ENCODE measurements around the gene AGER.
"Not testable (repeated sequence)": the region's sequence is repeated elsewhere in the genome, so short reads cannot be mapped to it uniquely, and the experiment has no call there.

Gene AGER

DNA sequence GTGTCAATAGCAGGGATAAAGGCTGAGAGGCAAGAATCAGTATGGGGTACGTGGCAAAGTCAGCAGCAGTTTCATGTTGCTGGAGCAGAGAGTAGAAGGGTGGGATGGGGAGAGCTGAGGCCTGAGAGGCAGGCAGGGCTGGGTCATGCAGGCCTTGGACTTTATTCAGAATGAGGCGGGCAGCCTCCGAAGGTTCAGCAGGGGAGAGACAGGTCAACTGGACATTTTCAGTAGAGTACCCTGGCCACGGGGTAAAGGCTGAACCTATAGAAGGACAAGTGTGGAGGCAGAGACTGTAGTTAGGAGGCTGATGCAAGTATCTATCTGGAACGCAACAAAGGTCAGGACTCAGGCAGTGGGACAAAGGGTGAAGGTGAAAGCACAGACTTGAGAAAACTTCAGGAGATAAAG, 26.1 kb upstream of the AGER start:
- no peaks in the 10 kb centered on the region for H3K36me3 Mint-ChIP-seq
- H3K27me3 Mint-ChIP-seq, result no peaks in the 10 kb centered on the region
- no peak overlapping the region for H3K27ac Mint-ChIP-seq
- no peak for ATAC-seq
- peaks cover 14% of the 10 kb centered on the region for H3K4me1 Mint-ChIP-seq
- H3K9me3 Mint-ChIP-seq, result no peaks in the 10 kb centered on the region
- no peak overlapping the region for H3K4me3 Mint-ChIP-seq

DNA sequence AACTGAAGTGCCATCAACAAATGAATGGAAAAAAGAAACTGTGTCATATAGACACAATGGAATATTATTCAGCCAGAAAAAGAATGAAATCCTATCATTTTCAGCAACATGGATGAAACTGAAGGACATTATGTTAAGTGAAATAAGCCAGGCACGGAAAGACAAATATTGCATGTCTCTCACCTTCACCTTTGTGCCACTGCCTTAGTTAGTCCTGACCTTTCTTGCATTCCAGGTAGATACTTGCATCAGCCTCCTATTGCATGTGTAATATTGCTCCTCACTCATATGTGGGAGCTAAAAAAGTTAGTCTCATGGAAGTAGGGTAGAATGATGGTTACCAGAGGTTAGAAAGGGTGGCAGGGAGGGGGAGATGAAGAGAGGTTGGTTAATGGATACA, 24.9 kb upstream of the AGER start:
- Mint-ChIP-seq H3K36me3 (no peaks in the 10 kb centered on the region), H3K4me1 (peaks cover 9% of the 10 kb centered on the region), H3K27me3 (no peaks in the 10 kb centered on the region), H3K9me3 (no peaks in the 10 kb centered on the region), H3K27ac (no peak overlapping the region), H3K4me3 (no peak overlapping the region)
- ATAC-seq, result no peak

DNA sequence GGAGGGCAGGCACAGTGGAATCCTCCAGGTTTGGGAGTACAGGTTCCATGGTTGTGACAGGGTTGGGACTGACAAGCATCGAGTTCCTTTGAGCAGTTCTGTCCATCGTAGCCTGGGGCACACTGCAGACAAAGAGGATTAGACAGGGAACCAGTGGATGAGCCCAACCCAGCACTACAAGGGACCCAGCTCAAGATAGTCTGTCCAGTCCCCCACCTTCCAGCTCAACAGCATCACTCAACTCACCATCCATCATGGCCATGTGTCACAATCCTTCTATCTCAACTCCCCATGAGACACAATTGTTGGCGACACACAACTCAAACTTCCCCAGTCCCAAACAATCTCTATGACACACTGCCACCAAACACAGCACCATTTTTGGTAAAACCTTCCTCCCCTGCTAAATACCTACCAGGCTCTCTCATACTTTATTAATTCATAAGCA, 20.2 kb upstream of the AGER start:
- no peak for ATAC-seq
- H3K4me3 Mint-ChIP-seq, result no peak overlapping the region
- H3K27ac Mint-ChIP-seq, result no peak overlapping the region
- H3K27me3 Mint-ChIP-seq, result no peaks in the 10 kb centered on the region
- H3K9me3 Mint-ChIP-seq, result no peaks in the 10 kb centered on the region
- no peaks in the 10 kb centered on the region for H3K36me3 Mint-ChIP-seq
- peaks cover 7% of the 10 kb centered on the region for H3K4me1 Mint-ChIP-seq

GRCh38 chr6:32203426-32204267, 19.6 kb upstream of the AGER start:
- Mint-ChIP-seq H3K4me3 (no peak overlapping the region), H3K4me1 (peaks cover 7% of the 10 kb centered on the region), H3K9me3 (no peaks in the 10 kb centered on the region), H3K36me3 (no peaks in the 10 kb centered on the region), H3K27ac (no peak overlapping the region), H3K27me3 (no peaks in the 10 kb centered on the region)
- ATAC-seq, result no peak

- Mint-ChIP-seq H3K36me3 (no peaks in the 10 kb centered on the region), H3K4me3 (no peak overlapping the region), H3K9me3 (no peaks in the 10 kb centered on the region), H3K4me1 (peaks cover 3% of the 10 kb centered on the region), H3K27me3 (no peaks in the 10 kb centered on the region), H3K27ac (no peak overlapping the region)
- no peak for ATAC-seq
These were observed 18.1 kb upstream of the AGER start for GRCh38 chr6:32202186-32202585.

- Mint-ChIP-seq H3K36me3 (no peaks in the 10 kb centered on the region), H3K27ac (peak overlapping the region; percentile 48), H3K27me3 (no peaks in the 10 kb centered on the region), H3K4me3 (no peak overlapping the region), H3K4me1 (peaks cover 11% of the 10 kb centered on the region), H3K9me3 (no peaks in the 10 kb centered on the region)
- ATAC-seq, result no peak
These were observed 16.8 kb upstream of the AGER start for GRCh38 chr6:32200711-32201475.

DNA sequence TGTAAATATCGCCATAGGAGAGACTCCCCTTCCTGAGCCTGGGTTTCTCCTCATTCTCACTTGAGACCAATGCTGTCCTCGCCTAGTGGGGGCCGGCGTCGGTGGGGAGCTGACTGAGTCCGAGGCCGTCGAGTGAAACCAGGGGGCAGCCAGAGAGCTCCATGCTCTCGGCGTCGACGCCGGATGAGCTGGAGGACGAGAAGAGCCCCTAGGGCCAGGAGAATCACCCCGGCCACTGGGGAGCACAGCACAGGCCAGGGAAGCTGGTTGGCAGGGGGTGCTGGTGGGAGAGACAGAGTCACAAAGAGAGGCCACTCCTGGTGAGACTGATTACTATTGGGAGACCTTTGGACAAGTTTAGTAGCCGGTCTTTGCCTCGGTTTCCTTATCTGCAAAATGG, 14.8 kb upstream of the AGER start:
- ATAC-seq, result no peak
- H3K4me3 Mint-ChIP-seq, result no peak overlapping the region
- no peaks in the 10 kb centered on the region for H3K36me3 Mint-ChIP-seq

GRCh38 chr6:32198345-32198696, 14.3 kb upstream of the AGER start:
- no peak for ATAC-seq
- H3K27ac Mint-ChIP-seq, result peak overlapping the region; percentile 98
- no peaks in the 10 kb centered on the region for H3K9me3 Mint-ChIP-seq
- no peaks in the 10 kb centered on the region for H3K27me3 Mint-ChIP-seq
- no peaks in the 10 kb centered on the region for H3K36me3 Mint-ChIP-seq
- H3K4me3 Mint-ChIP-seq, result no peak overlapping the region
- peaks cover 30% of the 10 kb centered on the region for H3K4me1 Mint-ChIP-seq

More for the DNA sequence above, 14.8 kb upstream of the AGER start:
- no peaks in the 10 kb centered on the region for H3K27me3 Mint-ChIP-seq
- peak overlapping the region; percentile 98 for H3K27ac Mint-ChIP-seq
- H3K4me1 Mint-ChIP-seq, result peaks cover 24% of the 10 kb centered on the region
- H3K9me3 Mint-ChIP-seq, result no peaks in the 10 kb centered on the region

GRCh38 chr6:32196682-32197616, 12.9 kb upstream of the AGER start:
- no peaks in the 10 kb centered on the region for H3K9me3 Mint-ChIP-seq
- H3K36me3 Mint-ChIP-seq, result peaks cover 1% of the 10 kb centered on the region
- peak overlapping the region; percentile 98 for H3K27ac Mint-ChIP-seq
- H3K4me1 Mint-ChIP-seq, result peaks cover 39% of the 10 kb centered on the region
- H3K27me3 Mint-ChIP-seq, result no peaks in the 10 kb centered on the region
- ATAC-seq, result no peak
- H3K4me3 Mint-ChIP-seq, result peak overlapping the region; percentile 98

- Mint-ChIP-seq H3K4me1 (peaks cover 44% of the 10 kb centered on the region), H3K4me3 (peak overlapping the region; percentile 98), H3K9me3 (no peaks in the 10 kb centered on the region), H3K36me3 (peaks cover 10% of the 10 kb centered on the region), H3K27me3 (no peaks in the 10 kb centered on the region), H3K27ac (peak overlapping the region; percentile 98)
- ATAC-seq, result peak; percentile 95
These were observed 12.0 kb upstream of the AGER start for GRCh38 chr6:32195902-32196681.

GRCh38 chr6:32195652-32195901, 11.5 kb upstream of the AGER start:
- Mint-ChIP-seq H3K4me1 (peaks cover 48% of the 10 kb centered on the region), H3K36me3 (peaks cover 13% of the 10 kb centered on the region), H3K27me3 (no peaks in the 10 kb centered on the region), H3K4me3 (peak overlapping the region; percentile 98), H3K9me3 (no peaks in the 10 kb centered on the region), H3K27ac (peak overlapping the region; percentile 98)
- ATAC-seq, result no peak

GRCh38 chr6:32194825-32195651, 11.0 kb upstream of the AGER start:
- H3K27ac Mint-ChIP-seq, result peak overlapping the region; percentile 98
- no peaks in the 10 kb centered on the region for H3K9me3 Mint-ChIP-seq
- H3K4me1 Mint-ChIP-seq, result peaks cover 48% of the 10 kb centered on the region
- H3K36me3 Mint-ChIP-seq, result peaks cover 13% of the 10 kb centered on the region
- H3K4me3 Mint-ChIP-seq, result peak overlapping the region; percentile 98
- no peak for ATAC-seq
- H3K27me3 Mint-ChIP-seq, result no peaks in the 10 kb centered on the region

- H3K27me3 Mint-ChIP-seq, result no peaks in the 10 kb centered on the region
- ATAC-seq, result no peak
- H3K4me1 Mint-ChIP-seq, result peaks cover 49% of the 10 kb centered on the region
- H3K9me3 Mint-ChIP-seq, result no peaks in the 10 kb centered on the region
- peak overlapping the region; percentile 98 for H3K27ac Mint-ChIP-seq
- H3K4me3 Mint-ChIP-seq, result peak overlapping the region; percentile 98
- H3K36me3 Mint-ChIP-seq, result peaks cover 13% of the 10 kb centered on the region
These were observed 10.3 kb upstream of the AGER start for GRCh38 chr6:32194388-32194787.

- H3K4me1 Mint-ChIP-seq, result peaks cover 61% of the 10 kb centered on the region
- peak overlapping the region; percentile 85 for H3K4me3 Mint-ChIP-seq
- not testable (repeated sequence) for H3K9me3 Mint-ChIP-seq, H3K27me3 Mint-ChIP-seq, ATAC-seq
- H3K27ac Mint-ChIP-seq, result peak overlapping the region; percentile 92
- peaks cover 22% of the 10 kb centered on the region for H3K36me3 Mint-ChIP-seq
These were observed 9.0 kb upstream of the AGER start for GRCh38 chr6:32193096-32193495.

Data from stimulated activated memory B cell treated with anti-CD40 and anti-IgM and Interleukin-4, amounts not matched to agents 10 μg/mL and 1 μg/mL and 100 μg/mL, for 72 hours (primary cell).